ENCODE measurements around the gene SPINK13.
"Not testable (repeated sequence)": the region's sequence is repeated elsewhere in the genome, so short reads cannot be mapped to it uniquely, and the experiment has no call there.

The SPINK13 gene

DNA sequence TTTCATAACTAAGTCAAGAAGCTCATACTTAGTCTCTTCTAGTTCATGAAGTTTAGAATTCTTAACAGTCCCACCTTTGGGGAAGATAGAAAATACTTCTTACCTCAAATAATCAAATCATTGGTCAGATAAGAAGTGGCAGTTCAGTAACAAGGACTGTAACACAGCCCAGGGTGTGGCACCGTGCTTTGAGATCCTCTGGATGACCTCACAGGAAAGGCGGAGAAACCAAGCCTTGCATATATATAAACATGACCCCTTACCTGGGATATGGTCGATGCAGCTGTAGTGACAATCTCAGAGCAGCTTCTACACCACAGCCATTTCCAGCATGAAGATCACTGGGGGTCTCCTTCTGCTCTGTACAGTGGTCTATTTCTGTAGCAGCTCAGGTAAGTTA, 43.6 kb downstream of the SPINK13 start, which contains the start of gene SPINK7:
Gene SPINK7 (plus strand): TSS at position 271 of the 400 bp plus-strand sequence. CDS start 61 bp downstream, at position 332.
- DNase-seq (ENCODE audit: low spot score), result no peak

DNA sequence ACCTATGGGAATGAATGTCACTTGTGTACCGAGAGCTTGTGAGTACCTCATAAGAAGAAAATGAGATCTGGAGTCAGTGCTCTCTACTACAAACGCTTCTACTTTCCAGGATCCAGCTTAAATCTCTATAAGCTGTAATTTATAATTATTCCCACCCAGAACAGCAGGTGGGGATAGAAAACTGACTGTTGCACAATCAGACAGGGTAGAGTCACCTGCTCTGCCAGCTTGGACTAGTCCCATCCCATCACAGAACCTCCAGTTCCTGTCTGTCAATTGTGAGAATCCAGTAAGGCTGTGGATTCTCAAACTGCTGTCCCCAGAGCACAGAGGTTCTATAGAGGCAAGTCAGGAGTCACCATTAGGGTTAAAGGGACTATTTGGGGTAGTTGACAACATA, 45.6 kb downstream of the SPINK13 start:
- DNase-seq (ENCODE audit: low spot score), result no peak

DNA sequence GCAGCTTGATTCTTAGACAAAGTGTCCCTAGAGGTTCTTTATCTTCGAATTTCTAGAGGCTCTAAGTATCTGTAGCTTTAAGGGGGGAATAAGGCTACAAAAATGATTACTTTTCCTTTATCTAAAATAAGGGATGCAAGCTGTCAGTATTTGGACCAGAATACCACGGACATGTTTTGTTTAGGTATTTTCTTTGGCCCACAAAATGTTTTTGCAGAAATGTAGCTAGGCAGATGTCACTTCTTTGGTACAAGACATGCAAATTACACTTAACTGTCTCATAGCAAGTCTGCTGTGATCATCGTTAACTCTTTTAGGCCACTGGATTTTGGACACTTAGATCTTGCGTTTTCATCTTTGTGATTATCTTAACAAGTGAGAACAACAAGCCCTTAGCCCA, 46.1 kb downstream of the SPINK13 start:
- no peak for DNase-seq (ENCODE audit: low spot score)

DNA sequence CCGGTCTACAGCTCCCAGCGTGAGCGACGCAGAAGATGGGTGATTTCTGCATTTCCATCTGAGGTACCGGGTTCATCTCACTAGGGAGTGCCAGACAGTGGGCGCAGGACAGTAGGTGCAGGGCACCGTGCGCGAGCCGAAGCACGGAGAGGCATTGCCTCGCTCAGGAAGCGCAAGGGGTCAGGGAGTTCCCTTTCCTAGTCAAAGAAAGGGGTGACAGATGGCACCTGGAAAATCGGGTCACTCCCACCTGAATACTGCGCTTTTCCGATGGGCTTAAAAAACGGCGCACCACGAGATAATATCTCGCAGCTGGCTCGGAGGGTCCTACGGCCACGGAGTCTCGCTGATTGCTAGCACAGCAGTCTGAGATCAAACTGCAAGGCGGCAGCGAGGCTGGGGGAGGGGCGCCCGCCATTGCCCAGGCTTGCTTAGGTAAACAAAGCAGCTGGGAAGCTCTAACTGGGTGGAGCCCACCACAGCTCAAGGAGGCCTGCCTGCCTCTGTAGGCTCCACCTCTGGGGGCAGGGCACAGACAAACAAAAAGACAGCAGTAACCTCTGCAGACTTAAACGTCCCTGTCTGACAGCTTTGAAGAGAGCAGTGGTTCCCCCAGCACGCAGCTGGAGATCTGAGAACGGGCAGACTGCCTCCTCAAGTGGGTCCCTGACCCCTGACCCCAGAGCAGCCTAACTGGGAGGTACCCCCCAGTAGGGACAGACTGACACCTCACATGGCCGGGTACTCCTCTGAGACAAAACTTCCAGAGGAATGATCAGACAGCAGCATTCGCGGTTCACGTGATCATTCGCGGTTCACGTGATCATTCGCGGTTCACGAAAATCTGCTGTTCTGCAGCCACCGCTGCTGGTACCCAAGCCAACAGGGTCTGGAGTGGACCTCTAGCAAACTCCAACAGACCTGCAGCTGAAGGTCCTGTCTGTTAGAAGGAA, 51.7 kb downstream of the SPINK13 start:
- DNase-seq (ENCODE audit: low spot score), result not testable (repeated sequence)

DNA sequence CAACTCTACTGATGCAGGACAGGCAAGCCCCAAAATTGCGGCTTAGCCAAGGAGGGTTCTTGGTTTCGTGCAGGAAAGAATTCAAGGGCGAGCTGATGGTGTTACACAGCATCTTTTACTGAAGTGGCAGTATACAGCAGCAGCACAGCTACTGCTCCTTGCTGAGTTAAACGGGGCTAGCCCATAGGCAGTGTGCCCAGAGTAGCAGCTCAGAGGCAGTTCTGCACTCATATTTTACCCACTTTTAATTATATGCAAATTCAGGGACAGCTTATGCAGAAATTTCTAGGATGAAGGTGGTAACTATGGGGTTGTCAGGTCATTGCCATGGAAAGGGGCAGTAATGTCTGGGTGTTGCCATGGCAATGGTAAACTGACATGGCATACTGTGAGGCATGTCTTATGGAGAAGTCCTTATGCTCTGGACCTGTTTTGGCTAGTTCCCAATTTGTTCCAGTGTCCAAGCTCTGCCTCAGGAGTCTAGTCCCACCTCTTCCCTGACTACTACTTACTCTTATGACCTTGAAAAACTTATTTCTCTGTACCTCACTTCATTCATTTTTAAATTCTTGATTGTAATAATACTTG, 64.8 kb downstream of the SPINK13 start:
- no peak for DNase-seq (ENCODE audit: low spot score)

DNA sequence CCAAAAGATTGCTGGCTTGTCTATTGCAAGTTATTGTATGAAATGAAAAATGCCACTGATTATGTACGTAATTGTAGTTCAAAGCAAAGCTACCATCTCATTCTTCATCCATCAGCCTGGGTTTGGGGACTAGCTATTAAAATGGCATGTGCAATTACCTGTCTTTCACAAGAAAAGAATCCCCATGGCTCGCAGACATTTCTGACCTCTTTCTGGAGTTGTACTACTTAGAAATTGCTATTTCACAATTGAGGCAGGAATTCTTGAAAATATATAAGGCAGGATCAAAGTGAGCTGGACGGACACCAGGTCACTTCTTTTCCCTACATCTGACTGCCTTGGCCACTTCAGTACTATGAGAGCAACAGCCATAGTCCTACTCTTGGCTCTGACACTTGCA, 66.7 kb downstream of the SPINK13 start, which contains the start of gene SPINK9:
Gene SPINK9 (plus strand): TSS at position 301 of the 400 bp plus-strand sequence. CDS start 55 bp downstream, at position 356.
- DNase-seq (ENCODE audit: low spot score), result no peak
